ENCODE results near the gene AGPAT3.

Gene AGPAT3

GRCh38 chr21:44003307-44003966 is 138.4 kb downstream of the AGPAT3 start:
- no peak for DNase-seq

- DNase-seq: no peak
Measured at GRCh38 chr21:44005071-44005470, 140.0 kb downstream of the AGPAT3 start.

GRCh38 chr21:44005593-44005992 is 140.6 kb downstream of the AGPAT3 start:
- DNase-seq: no peak

- DNase-seq: no peak
Measured at GRCh38 chr21:44006017-44006619, 141.1 kb downstream of the AGPAT3 start.

GRCh38 chr21:44006656-44007055 is 141.6 kb downstream of the AGPAT3 start:
- no peak for DNase-seq

GRCh38 chr21:44010429-44010828 is 145.4 kb downstream of the AGPAT3 start:
- no peak for DNase-seq

GRCh38 chr21:44011123-44011522 is 146.1 kb downstream of the AGPAT3 start:
- DNase-seq: no peak

GRCh38 chr21:44011579-44012473 is 146.8 kb downstream of the AGPAT3 start, which contains the start of gene TRAPPC10:
TSS of gene TRAPPC10 (plus strand) at chr21:44012309. CDS start at chr21:44012494, 185 bp downstream.
- DNase-seq: peak; percentile 85 to 90

- DNase-seq: peak; percentile 92 to 94
Measured at GRCh38 chr21:44012474-44013379, 147.7 kb downstream of the AGPAT3 start.

- peak; percentile 34 to 42 for DNase-seq
Measured at GRCh38 chr21:44013380-44014088, 148.5 kb downstream of the AGPAT3 start.

- DNase-seq: no peak
Measured at GRCh38 chr21:44017601-44018000, 152.6 kb downstream of the AGPAT3 start.

- no peak for DNase-seq
Measured at GRCh38 chr21:44018127-44018526, 153.1 kb downstream of the AGPAT3 start.

GRCh38 chr21:44018813-44019567 is 154.0 kb downstream of the AGPAT3 start:
- peak in 1 of 2 experiments; percentile 28 for DNase-seq

GRCh38 chr21:44019568-44019958 is 154.5 kb downstream of the AGPAT3 start:
- DNase-seq: no peak

- no peak for DNase-seq
Measured at GRCh38 chr21:44020551-44020950, 155.5 kb downstream of the AGPAT3 start.

GRCh38 chr21:44021064-44021463 is 156.0 kb downstream of the AGPAT3 start:
- DNase-seq: no peak

- no peak for DNase-seq
Measured at GRCh38 chr21:44024257-44024656, 159.2 kb downstream of the AGPAT3 start.

- no peak for DNase-seq
Measured at GRCh38 chr21:44024887-44025353, 159.9 kb downstream of the AGPAT3 start.

GRCh38 chr21:44027607-44028286 is 162.7 kb downstream of the AGPAT3 start:
- DNase-seq: no peak

GRCh38 chr21:44028287-44028659 is 163.2 kb downstream of the AGPAT3 start:
- no peak for DNase-seq

Measured in activated T-cell treated with anti-CD3 and anti-CD28 coated beads, Interleukin-2, amount 50 U/mL, for 48 hours (primary cell).